DMS53 treated with DMSO at 0.1 percent for 48 hours (cell line): ENCODE results near the gene PIM2.
"Not testable (repeated sequence)": the region's sequence is repeated elsewhere in the genome, so short reads cannot be mapped to it uniquely, and the experiment has no call there.

Source experiments
- DNase-seq: peaks from one replicate; lab custom pipeline; 2025; ENCODE audit not compliant: unreplicated experiment; lab: John Stamatoyannopoulos, UW

The PIM2 gene

DNA sequence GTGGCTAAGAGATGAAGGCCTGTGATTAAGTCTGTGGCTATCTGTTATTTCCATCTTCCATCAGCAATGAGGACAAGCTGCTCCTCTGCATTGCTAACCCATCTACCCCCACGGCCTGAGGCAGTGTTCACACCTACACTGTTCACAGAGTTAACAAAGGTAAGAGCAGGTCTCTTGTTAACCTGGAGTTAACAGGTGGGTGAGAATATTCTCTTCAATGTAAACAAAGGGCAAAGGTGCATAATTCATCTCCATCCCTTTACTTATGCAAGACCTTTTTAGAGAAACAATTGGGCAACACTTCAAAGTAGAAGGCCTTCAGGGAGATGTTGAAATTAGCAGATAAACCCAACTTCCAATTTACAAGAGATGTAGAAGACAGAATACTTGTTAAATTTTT lies 10.2 kb downstream of the PIM2 start:
- DNase-seq = no peak

DNA sequence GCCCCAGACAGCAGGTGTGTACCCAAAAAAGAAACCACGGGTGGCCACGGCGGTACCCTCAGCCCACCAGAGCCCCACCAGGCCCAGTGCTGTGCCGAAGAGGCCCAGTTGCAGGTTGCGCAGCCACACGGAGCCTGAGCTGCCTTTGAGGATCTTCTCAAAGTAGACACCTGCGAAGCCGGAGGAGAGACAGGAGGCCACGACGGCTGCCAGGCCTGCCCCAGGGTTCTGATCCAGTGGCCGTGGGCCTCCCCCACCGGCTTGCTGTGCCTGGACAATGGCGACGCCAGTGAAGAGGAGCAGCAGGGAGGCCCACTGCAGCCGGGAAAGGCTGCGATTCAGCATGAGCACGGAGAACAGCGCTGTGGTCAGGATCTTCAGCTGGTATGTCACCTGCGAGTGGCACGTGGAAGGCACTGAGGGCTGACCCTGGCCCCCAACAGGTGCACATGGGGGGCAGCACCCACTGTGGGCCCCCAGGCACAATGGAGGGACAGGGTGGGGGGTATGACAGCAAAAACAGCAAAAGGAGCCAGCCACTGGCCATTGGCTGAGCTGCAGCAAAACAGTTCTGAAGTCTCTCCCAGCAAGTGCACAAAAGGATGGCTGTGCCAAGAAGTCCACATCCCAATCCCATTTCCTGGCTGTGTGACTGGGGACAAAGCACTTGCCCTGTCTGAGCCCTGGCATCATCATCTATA lies 13.6 kb downstream of the PIM2 start:
- no peak for DNase-seq

DNA sequence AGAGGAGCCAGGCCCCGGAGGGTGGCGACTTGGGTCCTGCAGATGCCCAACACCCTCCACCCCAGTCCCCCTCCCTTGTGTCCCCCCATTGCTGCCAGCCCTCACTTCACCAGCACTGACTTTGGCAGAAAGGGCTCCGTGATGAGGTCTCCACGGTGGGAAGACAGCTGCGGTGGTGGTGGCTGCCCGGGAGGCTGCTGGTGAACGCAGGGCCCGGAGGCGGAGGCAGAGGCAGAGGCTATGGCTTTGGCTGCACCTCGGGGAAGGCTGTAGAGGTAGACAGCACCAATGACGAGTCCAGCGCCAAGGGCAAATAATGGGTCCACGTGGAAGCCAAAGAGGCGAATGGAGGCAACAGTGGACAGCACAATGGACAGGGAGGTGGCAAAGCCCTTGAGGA lies 14.2 kb downstream of the PIM2 start:
- DNase-seq = no peak

DNA sequence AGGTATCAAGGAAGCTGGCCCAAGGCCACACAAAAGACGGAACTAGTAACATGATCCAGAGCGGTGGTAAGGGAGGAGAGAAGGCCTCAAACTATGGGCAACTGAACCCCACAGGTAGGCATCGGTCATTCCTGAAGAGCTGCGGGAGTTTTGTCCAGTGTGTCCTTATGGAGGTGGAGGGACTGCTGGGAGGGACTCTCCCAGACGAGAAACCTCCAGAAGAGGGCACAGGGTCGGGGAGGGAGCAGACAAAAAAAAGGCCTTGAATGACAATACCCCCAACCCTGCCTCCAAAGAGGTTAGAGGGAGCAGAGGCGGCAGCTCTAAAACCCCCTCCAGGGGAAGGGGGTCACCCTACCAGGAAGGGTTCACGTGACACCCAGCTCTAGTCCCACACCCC lies 14.6 kb downstream of the PIM2 start:
- no peak for DNase-seq

DNA sequence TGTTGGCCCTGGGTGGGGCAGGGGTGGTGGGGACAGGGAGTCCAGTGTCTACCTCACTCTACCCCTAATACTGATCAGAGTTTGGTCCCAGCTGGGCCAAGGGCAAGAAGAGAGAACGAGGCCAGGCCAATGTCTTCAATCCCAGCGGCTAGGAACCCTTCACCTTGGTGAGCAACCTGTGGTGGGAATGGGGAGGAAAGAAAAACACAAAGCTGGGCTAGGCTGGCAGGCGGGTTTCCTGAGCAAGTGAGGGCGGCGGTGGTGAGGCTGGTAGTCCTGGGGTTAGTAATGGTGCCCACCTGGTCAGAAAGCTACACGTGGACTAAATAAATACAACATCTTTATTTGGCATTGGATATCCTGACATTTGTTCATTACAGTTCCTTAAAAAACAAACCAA lies 15.5 kb downstream of the PIM2 start:
- no peak for DNase-seq

DNA sequence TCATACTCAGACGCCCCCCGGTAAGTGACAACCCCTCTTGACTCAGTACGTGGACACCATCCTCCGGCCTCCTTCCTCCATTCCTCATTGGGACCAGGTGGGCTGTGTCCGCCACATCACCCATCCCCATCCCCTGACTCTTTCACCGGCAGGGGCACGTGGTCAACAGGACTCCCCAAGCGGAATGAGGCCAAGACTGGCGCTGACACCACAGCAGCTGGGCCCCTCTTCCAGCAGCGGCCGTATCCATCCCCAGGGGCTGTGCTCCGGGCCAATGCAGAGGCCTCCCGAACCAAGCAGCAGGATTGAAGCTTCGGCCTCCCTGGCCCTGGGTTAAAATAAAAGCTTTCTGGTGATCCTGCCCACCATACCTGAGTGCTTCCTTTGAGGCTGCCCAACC lies 16.0 kb downstream of the PIM2 start:
- DNase-seq = no peak

DNA sequence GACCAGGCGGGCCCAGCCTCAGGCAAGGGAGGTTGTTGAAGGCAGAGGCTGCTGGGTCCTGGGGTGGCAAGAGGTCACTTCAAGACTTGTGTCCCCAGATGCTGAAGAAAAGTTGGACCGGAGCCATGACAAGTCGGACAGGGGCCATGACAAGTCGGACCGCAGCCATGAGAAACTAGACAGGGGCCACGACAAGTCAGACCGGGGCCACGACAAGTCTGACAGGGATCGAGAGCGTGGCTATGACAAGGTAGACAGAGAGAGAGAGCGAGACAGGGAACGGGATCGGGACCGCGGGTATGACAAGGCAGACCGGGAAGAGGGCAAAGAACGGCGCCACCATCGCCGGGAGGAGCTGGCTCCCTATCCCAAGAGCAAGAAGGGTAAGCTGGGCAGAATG lies 16.7 kb downstream of the PIM2 start:
- DNase-seq = no peak

DNA sequence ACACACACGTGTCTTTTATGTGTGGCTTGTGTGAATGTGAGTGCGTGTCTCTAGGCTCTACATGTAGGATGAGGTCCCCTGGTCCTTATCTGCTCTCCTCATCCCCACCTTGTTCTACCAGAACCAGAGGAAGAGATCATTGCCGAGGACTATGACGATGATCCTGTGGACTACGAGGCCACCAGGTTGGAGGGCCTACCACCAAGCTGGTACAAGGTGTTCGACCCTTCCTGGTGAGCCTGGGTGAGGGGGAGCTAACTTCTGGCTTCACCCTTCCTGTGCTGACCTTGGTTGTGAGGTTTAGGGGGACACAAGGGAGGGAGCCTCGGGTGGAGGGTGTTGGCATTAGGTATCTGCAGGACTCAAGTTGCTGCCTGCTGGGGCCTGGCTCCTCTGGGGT lies 17.8 kb downstream of the PIM2 start:
- no peak for DNase-seq

DNA sequence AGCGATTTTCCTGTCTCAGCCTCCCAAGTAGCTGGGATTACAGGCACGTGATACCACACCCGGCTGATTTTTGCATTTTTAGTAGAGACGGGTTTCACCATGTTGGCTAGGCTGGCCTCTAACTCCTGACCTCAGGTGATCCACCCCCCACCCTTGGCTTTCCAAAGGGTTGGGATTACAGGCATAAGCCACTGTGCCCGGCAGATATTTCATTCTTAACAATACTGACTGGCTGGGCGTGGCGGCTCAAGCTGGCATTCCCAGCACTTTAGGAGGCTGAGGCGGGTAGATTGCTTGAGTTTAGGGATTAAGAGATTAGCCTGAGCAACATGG lies 19.8 kb downstream of the PIM2 start:
- DNase-seq = no peak

DNA sequence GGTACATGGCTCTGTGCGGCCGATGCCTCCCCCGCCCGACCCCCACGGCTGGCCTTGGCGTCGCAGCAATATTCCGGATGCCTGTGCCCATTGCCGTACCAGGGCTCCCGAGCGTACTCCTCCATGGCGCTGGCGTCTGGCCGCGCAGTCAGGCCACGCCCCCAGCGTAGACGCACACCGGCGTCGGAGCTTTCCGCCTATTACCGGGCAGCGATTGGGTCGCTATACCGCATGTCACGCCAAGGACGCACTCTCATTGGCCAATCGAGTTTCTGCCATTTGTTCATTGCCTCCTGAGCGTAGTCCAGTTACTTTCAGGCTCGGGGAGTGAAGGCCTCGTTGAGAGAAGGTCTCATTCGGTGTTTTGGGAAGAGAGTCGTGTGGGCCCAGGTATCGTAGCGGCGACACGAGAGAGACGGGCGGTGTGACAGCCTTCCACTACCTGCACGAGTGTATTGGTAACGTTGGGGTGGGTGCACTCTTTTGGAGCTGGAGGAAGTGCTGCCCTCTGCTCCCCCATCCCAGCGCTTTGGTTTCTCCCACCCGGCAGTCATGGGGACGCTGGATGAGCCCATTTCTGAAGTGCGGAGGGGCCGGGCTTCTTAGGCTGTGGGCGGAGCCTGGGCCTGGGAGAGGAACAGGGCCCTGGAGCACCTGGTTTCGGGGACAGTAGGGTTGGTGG lies 21.1 kb downstream of the PIM2 start, which contains the start of the genes PQBP1 and TIMM17B:
Gene PQBP1 (plus strand): TSS at position 306 of the 682 bp plus-strand sequence. CDS start 580 bp downstream, outside the sequence.
Gene TIMM17B (minus strand): TSS at position 144 of the 682 bp plus-strand sequence. CDS start 19 bp downstream, at position 125.
- peak; percentile 92 for DNase-seq

DNA sequence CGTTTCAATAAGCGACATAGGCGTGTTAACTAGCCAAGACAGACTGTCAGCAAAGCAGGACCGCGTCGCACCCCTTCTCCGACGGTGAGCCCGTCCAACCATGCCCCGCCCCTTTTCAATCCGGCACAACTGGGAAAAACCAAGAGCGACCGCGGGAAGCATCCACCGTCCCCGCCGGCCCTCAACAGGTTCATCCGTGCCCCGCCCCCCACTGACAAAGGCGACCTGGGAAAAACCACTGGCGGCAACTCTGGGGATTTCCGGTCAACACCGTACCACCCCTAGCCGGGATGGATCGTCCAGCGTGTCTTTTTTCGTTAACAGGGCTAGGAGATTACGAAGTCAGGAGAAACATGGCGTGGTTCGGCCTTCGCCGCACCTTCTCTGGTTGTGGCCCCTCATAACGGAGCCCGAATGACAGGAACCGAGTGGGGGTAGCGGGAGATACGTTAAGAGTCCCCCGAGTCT lies 21.6 kb downstream of the PIM2 start:
- DNase-seq = peak; percentile 73

DNA sequence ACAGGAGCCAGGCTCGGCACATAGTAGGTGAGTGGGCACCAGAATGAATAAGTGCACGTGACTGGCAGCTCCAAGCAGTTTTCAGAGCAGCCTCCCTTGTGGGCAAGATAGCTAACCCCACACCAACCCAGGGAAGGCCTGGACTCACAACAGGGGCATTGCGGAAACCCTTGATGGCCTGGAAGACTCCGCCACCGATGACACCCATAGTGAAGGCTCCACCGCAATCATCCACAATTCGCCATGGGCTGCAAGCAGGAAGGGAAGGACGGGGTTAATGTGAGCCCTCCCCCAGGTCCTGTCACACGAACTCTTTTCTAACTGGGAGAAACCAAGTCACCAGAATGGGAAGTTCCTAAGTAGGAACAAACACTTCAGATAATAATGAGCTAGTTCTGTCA lies 22.2 kb downstream of the PIM2 start:
- DNase-seq = no peak

DNA sequence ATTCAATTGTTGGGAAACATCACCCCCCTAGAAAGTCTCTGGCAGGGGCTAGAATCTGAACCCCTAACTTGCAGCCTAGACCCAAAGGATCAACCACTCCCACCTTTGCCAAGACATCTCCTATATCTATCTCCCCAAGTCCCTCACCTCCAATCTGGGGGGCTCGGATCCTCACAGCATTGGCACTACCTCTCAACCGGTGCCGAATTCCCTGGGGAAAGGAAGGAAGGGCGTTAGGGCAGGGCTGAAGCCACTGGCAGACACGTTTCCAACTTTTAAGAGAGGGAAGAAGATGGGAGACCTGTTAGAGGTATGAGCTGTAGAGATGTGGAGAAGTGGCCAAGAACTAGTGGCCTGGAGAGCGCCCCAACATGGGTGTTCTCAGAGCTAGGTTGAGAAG lies 23.9 kb downstream of the PIM2 start:
- DNase-seq = no peak

DNA sequence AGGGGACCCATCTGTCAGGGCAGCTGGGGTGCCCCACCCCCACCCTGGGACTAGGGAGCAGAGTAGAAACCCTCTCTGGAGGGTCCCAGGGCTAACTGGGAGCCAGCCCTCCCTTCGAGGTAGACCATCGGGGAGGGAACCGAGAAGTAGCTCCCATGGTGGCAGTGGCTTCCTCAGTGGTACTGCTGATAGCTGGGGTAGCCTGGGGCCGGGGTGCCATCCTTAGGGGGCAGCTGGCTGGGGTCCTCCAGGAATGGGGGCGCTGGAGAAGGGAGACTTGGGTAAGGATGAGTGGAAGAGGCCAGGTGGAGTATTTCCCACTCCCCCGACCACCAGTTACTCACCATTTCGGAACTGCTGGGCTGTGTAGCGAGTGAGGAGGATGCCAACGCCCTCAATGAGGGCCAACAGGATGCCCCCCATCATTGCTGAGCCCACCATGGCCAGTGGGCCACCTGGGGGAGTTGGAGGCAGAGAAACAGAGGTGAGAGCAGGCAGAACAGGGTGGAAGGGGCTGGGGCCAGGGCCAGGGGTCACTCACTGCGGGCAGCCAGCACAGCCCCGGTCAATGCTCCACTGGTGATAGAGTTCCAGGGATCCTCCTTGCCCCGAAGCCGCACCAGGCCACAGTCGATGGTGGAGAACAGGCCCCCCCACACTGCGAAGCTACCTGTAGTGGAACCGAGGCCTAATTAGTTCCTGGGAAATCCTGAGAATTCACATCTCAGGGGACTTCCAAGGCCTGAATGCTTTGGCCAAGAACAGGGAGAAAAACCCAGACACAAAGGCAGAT lies 25.1 kb downstream of the PIM2 start:
- DNase-seq = no peak

DNA sequence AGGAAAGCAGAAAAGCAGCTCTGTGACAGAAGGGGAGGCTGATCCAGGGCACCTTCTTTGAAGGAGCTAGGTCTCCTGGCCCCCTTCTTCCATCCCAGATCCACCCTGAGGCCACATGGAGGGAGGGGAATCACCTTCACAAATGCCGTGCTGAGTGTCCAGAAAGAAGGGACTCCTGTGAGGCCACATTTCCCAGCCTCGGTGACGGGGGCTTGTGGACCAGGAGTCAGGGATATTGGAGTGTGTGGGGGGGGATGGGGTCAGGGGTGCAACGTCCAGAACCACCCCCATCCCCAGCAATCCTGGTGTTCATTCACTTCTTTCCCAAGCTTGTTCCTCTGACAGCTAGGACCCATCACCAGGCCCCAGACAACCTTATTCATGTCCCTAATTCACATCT lies 25.9 kb downstream of the PIM2 start:
- no peak for DNase-seq

DNA sequence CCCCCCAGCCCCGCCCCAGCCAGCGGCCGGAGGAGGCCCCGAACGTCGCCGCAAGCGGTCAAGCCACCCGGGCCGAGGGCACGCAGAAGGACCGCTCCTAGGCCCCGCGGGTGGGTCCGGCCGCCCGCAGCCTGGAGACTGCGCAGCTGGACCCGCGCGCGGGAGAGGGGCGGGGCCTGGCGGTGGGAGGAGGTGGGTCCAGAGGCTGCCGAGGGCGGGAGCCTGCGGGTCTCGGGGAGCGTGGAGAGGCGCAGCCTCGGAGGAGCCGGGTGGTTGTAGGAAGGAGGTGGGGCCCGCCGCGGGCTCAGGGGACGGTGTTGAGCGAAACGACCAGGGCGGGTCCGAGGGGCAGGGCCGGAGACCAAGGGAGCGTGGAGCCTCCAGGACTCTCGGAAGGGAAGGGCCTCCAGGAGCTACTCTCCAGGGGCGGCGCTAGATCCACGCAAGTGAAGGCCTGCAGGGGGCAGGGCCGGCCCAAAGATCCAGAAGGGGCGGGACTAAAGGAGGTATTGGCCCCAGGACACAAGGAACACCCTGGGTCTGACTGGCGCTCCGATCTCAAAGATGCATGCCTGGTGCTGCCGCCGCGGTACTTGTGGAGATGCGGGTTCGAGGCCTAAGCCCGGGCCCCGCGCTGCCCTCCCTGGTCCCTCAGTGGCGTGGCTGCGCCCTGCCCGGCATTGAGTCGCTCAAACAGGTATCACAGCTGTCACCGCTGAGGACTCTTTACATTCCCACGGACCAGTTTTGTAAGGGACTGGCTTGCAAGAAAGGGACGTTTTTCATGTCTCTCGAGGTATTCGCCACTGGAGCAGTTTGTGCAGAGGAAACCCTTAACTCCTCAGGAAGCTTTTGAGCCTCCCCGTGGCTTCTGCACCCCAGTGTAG lies 27.2 kb downstream of the PIM2 start:
- DNase-seq = peak; percentile 80

DNA sequence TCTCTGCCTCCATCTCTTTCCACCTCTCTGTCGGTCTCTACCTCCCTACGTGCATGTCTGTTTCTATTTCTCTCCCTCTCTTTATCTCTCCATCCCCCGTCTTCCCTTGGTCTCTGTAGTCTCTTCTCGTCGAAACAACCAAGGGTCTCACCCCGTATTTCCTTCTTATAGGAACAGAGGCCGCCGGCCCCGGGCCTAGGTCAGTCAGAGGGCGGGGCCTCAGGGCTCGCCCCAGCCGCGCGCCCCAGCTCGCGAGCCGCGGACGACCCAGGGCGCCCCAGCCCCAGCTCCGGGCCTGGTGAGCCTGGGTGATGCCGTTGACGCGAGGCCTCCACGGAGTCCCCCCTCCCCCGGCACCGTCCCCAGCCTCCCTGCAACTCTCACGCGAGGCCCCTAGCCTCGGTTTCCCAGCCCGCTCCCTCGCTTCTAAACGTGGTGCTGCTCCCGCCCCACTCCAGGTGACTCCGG lies 27.9 kb downstream of the PIM2 start:
- no peak for DNase-seq

DNA sequence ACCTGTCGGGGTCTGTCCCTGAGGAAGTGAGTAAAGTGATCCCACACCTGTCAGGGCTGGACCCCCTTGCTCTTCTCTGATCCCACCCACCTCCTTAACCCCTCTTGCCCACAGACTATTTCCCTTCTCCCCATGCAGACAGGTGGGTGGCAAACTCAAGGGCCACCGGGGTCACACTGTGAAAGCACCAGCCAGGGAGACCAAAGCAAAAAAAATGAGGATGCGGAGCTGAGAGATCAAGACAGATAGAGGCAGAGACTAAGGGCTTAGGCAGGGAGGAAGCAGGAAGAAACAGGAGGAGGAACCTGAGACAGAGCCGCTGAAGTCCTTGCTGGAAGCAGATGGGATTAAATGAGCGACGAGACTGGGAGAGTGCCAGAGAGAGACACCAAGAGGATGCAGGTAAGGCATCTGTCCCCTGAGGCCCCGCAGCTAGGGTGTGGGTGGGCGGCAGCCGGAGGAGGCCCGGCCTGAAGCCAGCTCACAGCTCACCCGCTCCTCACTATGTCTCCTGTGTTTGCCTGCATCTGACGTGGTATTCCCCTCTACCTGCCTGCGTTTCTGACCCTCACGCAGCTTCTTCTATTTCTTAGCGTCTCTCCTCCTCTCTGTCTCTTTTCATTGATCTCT lies 28.4 kb downstream of the PIM2 start:
- no peak for DNase-seq

DNA sequence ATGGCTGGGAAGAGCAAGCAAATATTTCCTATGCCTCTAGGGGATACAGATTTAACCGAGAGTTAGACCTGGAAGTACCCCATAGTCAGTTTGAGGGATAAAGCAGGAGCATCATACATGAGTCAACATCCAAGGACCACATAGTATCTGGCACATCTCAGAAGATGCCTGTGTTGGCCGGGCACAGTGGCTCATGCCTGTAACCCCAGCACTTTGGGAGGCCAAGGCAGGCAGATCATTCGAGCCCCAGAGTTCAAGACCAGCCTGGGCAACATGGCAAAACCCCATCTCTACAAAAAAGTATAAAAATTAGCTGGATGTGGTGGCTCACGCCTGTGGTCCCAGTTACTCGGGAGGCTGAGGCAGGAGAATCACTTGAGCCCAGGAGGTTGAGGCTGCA lies 32.2 kb downstream of the PIM2 start:
- not testable (repeated sequence) for DNase-seq

DNA sequence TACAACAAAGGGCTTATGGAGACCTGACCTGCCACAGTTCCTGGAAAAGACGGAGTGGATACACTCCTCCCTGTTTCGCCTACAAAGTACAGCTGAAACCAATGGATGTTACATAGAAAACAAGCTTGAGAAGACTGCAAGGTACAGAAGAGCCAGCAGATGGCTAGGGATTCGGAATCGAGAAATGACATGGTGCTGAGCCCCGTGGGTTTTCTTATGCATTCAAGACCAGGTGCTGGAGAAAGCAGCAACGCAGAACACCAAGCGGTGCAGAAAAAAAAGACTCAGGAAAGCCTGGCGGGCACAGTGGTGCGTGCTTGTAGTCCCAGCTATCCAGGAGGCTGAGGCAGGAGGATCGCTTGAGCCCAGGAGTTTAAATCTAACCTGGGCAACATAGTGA lies 35.1 kb downstream of the PIM2 start:
- DNase-seq = no peak
